Measurements from ENCODE around the gene RASAL2.

RASAL2 gene

GRCh38 chr1:178503849-178504248 is 409.9 kb downstream of the RASAL2 start:
- no peak for DNase-seq

- no peak for DNase-seq
Observed at GRCh38 chr1:178504286-178504685, 410.4 kb downstream of the RASAL2 start.

GRCh38 chr1:178506177-178506576 is 412.3 kb downstream of the RASAL2 start:
- peak in 1 of 56 donors; percentile 16 for DNase-seq

GRCh38 chr1:178506669-178507068 is 412.8 kb downstream of the RASAL2 start:
- DNase-seq: no peak

- DNase-seq: no peak
Observed at GRCh38 chr1:178509414-178510007, 415.6 kb downstream of the RASAL2 start.

GRCh38 chr1:178510155-178510554 is 416.3 kb downstream of the RASAL2 start:
- no peak for DNase-seq

GRCh38 chr1:178512566-178513277 is 418.8 kb downstream of the RASAL2 start, which contains the start of gene TEX35:
Gene TEX35 (plus strand): TSS chr1:178513109. CDS start chr1:178513189, 80 bp downstream.
- no peak for DNase-seq

- DNase-seq: no peak
Observed at GRCh38 chr1:178513278-178513983, 419.5 kb downstream of the RASAL2 start.

- DNase-seq: no peak
Observed at GRCh38 chr1:178516110-178516509, 422.2 kb downstream of the RASAL2 start.

- DNase-seq: no peak
Observed at GRCh38 chr1:178518894-178519293, 425.0 kb downstream of the RASAL2 start.

GRCh38 chr1:178520803-178521202 is 426.9 kb downstream of the RASAL2 start:
- no peak for DNase-seq

GRCh38 chr1:178521241-178521640 is 427.3 kb downstream of the RASAL2 start:
- no peak for DNase-seq

GRCh38 chr1:178527117-178527516 is 433.2 kb downstream of the RASAL2 start:
- DNase-seq: no peak

GRCh38 chr1:178528228-178528952 is 434.5 kb downstream of the RASAL2 start:
- DNase-seq: peak in 2 of 56 donors; percentile 14 to 17

GRCh38 chr1:178528953-178529335 is 435.0 kb downstream of the RASAL2 start:
- DNase-seq: no peak

- no peak for DNase-seq
Observed at GRCh38 chr1:178529364-178530036, 435.6 kb downstream of the RASAL2 start.

GRCh38 chr1:178530037-178530402 is 436.1 kb downstream of the RASAL2 start:
- DNase-seq: no peak

- no peak for DNase-seq
Observed at GRCh38 chr1:178530502-178530901, 436.6 kb downstream of the RASAL2 start.

- peak in 1 of 56 donors; percentile 44 for DNase-seq
Observed at GRCh38 chr1:178531887-178532286, 438.0 kb downstream of the RASAL2 start.

GRCh38 chr1:178532392-178532791 is 438.5 kb downstream of the RASAL2 start:
- peak in 55 of 56 donors; percentile 11 to 90 (median 59) for DNase-seq
